ENCODE data around the gene CCL18.
A peak's percentile ranks its signal among the peaks of the same experiment; 100 is the strongest.
"Not testable (repeated sequence)": the region's sequence is repeated elsewhere in the genome, so short reads cannot be mapped to it uniquely, and the experiment has no call there.

The CCL18 gene

DNA sequence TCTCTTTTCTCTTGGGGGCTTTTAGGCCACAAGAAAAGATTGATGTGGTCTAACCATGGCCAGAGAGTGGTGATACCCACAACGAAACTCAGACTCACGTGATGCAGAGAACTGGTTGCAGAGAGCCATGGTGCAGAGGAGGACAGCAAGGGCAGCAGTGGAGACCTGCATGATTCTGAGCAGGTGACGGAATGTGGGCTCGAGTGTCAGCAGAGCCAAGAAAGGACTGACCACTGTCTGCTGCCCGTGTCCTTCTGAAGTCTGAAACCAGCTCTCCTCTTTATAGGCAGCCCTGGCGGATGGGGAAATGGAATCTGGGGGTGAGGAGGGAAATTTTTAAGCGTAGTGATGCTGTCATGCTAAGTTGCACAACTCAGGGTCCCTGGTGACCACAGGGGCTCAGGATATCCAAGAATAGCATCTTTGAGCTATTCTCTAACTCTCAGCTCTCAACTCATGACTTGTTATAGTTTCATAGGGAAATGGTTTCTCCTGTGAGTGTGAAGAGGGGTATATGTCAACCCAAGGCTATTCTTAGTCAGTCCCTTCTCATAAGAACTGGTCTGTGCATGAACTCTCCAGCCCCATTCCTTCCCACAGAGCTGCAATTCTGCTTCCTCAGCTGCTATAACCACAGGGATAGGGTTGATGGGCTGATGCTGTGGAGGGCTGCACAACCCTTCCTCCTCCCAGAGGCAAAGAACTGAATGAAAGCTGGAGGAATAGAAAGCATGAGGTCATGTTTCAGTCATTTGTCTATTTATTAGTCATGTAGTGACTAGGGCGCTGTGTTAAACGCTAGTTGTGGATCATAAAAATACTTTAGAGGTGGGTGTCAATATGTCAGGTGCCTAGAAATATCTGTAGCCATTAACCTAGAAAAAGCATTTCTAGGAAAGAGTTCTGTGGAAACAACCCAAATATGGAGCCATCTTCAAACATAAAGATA, 26.1 kb downstream of the CCL18 start, which contains the start of gene CCL3:
CCL3 (minus strand) TSS at position 256 of the 949 bp plus-strand sequence; CDS start at position 171, 85 bp downstream.
- H3K27ac ChIP-seq (ENCODE audit: low read length), result peak within 1 kb of the TSS; percentile 92
- 0 out of 2 replicates have a peak, but pooled peaks cover 10% of the 10 kb centered on the region for H3K27me3 ChIP-seq (ENCODE audit: low read depth, low read length)
- H2AFZ ChIP-seq (ENCODE audit: low read depth, low read length), result no peak within 1 kb of the TSS
- TF ChIP-seq EZH2phosphoT487 (IDR thresholded peaks at IDR 0.05; ENCODE audit: low read depth), result peak; percentile 83
- TF ChIP-seq, protein P1, sequence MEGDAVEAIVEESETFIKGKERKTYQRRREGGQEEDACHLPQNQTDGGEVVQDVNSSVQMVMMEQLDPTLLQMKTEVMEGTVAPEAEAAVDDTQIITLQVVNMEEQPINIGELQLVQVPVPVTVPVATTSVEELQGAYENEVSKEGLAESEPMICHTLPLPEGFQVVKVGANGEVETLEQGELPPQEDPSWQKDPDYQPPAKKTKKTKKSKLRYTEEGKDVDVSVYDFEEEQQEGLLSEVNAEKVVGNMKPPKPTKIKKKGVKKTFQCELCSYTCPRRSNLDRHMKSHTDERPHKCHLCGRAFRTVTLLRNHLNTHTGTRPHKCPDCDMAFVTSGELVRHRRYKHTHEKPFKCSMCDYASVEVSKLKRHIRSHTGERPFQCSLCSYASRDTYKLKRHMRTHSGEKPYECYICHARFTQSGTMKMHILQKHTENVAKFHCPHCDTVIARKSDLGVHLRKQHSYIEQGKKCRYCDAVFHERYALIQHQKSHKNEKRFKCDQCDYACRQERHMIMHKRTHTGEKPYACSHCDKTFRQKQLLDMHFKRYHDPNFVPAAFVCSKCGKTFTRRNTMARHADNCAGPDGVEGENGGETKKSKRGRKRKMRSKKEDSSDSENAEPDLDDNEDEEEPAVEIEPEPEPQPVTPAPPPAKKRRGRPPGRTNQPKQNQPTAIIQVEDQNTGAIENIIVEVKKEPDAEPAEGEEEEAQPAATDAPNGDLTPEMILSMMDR (IDR thresholded peaks at IDR 0.05; ENCODE audit: low read depth, low read length), result no peak
- H3K9me3 ChIP-seq (ENCODE audit: insufficient read depth, low read length), result no peaks in the 10 kb centered on the region
- H3K4me3 ChIP-seq (ENCODE audit: low read length), result peak within 1 kb of the TSS; percentile 74
- H3K9ac ChIP-seq (ENCODE audit: low read length), result peak within 1 kb of the TSS; percentile 81
- no peaks in the 10 kb centered on the region for H4K20me1 ChIP-seq (ENCODE audit: insufficient read depth, low read length)
- peak within 1 kb of the TSS; percentile 94 for H3K4me2 ChIP-seq (ENCODE audit: low read length)
- H3K79me2 ChIP-seq (ENCODE audit: low read length), result no peaks in the 10 kb centered on the region
- peaks cover 58% of the 10 kb centered on the region for H3K4me1 ChIP-seq (ENCODE audit: low read length)
- H3K36me3 ChIP-seq (replicated peaks; ENCODE audit: low read depth, low read length), result peaks cover 3% of the 10 kb centered on the region

DNA sequence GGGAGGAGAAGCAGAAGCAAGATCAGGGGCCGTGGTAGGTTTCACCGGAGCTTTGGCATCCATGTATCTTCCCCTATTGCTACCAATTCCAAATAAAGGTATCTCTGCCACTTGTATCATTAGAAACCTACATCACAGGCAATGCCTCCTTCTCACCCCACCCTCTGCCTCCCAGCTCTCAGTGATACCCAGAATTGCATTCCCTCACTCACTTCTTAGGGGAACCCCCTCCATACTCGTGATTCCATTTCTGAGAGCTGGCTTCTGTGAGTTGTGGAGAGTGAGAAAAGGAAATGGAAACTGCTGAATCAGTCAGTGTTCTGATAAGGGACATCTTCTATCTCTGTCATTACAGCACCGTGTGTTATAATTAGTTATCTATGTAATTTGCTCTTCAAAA, 28.2 kb downstream of the CCL18 start:
- Histone ChIP-seq H3K36me3 (replicated peaks; ENCODE audit: low read depth, low read length) (peaks cover 3% of the 10 kb centered on the region), H4K20me1 (ENCODE audit: insufficient read depth, low read length) (no peaks in the 10 kb centered on the region), H3K27ac (ENCODE audit: low read length) (peak overlapping the region; percentile 18; the same call in 1 of the 2 replicates), H3K4me2 (ENCODE audit: low read length) (peak overlapping the region; percentile 94), H3K4me1 (ENCODE audit: low read length) (peaks cover 47% of the 10 kb centered on the region), H3K27me3 (ENCODE audit: low read depth, low read length) (0 out of 2 replicates have a peak, but pooled peaks cover 6% of the 10 kb centered on the region), H3K4me3 (ENCODE audit: low read length) (peak overlapping the region; percentile 60), H3K9ac (ENCODE audit: low read length) (no peak overlapping the region; the same call in 1 of the 2 replicates), H2AFZ (ENCODE audit: low read depth, low read length) (no peak overlapping the region), H3K79me2 (ENCODE audit: low read length) (no peaks in the 10 kb centered on the region), H3K9me3 (ENCODE audit: insufficient read depth, low read length) (no peaks in the 10 kb centered on the region)
- TF ChIP-seq, protein P1 (IDR thresholded peaks at IDR 0.05; ENCODE audit: low read depth, low read length), result no peak
- no peak for TF ChIP-seq EZH2phosphoT487 (IDR thresholded peaks at IDR 0.05; ENCODE audit: low read depth)

DNA sequence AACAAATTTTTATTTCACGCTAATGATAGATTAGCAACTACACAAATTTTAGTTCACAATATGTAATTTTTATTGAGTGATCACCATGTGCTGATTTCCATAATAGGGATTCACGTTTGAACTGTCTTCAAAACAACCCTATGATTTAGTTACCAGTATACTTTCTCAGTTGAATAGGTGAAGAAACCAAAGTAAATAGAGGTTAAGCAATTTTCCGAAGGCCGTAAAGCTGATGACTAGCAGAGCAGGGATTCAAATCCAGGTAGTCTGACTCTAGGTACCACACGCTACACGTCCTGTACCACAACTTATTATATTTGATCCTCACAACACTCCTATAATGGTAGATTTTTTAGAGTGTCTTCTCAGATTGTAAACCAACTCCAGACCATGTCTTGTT, 28.6 kb downstream of the CCL18 start:
- not testable (repeated sequence) for H3K79me2 ChIP-seq (ENCODE audit: low read length); H2AFZ ChIP-seq (ENCODE audit: low read depth, low read length); H4K20me1 ChIP-seq (ENCODE audit: insufficient read depth, low read length); H3K9ac ChIP-seq (ENCODE audit: low read length); H3K9me3 ChIP-seq (ENCODE audit: insufficient read depth, low read length); H3K36me3 ChIP-seq (replicated peaks; ENCODE audit: low read depth, low read length); H3K27me3 ChIP-seq (ENCODE audit: low read depth, low read length)
- Histone ChIP-seq H3K4me1 (ENCODE audit: low read length) (peaks cover 47% of the 10 kb centered on the region), H3K27ac (ENCODE audit: low read length) (peak overlapping the region; percentile 18; the same call in 1 of the 2 replicates), H3K4me3 (ENCODE audit: low read length) (peak overlapping the region; percentile 60), H3K4me2 (ENCODE audit: low read length) (peak overlapping the region; percentile 94)

DNA sequence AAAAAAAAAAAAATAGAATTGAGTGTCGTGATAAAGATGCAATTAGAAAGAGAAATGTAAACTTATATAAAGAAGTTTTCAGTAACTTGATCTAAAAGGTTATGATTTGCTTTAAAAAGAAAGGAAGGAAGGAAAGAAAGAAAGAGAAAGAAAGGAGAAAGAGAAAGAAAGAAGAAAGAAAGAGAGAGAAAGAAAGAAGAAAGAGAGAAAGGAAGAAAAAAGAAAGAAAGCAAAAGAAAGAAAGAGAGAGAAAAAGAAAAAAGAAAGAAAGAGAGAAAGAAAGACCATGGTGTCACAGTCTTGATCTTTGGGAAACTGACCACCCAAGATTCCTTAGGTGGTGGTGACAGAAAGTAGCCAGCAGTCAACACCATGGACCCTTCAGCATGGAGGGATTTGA, 30.2 kb downstream of the CCL18 start:
- no peak for TF ChIP-seq EZH2phosphoT487 (IDR thresholded peaks at IDR 0.05; ENCODE audit: low read depth)
- TF ChIP-seq, protein P1 (IDR thresholded peaks at IDR 0.05; ENCODE audit: low read depth, low read length), result no peak

More for the DNA sequence above, 30.2 kb downstream of the CCL18 start:
- H3K27ac ChIP-seq (ENCODE audit: low read length), result no peak overlapping the region
- H2AFZ ChIP-seq (ENCODE audit: low read depth, low read length), result no peak overlapping the region
- no peaks in the 10 kb centered on the region for H4K20me1 ChIP-seq (ENCODE audit: insufficient read depth, low read length)
- H3K9ac ChIP-seq (ENCODE audit: low read length), result no peak overlapping the region
- peaks cover 38% of the 10 kb centered on the region for H3K4me1 ChIP-seq (ENCODE audit: low read length)
- no peaks in the 10 kb centered on the region for H3K79me2 ChIP-seq (ENCODE audit: low read length)
- no peak overlapping the region for H3K4me3 ChIP-seq (ENCODE audit: low read length)
- H3K4me2 ChIP-seq (ENCODE audit: low read length), result no peak overlapping the region
- no peaks in the 10 kb centered on the region for H3K9me3 ChIP-seq (ENCODE audit: insufficient read depth, low read length)
- H3K36me3 ChIP-seq (replicated peaks; ENCODE audit: low read depth, low read length), result no peaks in the 10 kb centered on the region
- H3K27me3 ChIP-seq (ENCODE audit: low read depth, low read length), result peaks cover 17% of the 10 kb centered on the region
